ENCODE data around the gene INHBE.

Gene INHBE

DNA sequence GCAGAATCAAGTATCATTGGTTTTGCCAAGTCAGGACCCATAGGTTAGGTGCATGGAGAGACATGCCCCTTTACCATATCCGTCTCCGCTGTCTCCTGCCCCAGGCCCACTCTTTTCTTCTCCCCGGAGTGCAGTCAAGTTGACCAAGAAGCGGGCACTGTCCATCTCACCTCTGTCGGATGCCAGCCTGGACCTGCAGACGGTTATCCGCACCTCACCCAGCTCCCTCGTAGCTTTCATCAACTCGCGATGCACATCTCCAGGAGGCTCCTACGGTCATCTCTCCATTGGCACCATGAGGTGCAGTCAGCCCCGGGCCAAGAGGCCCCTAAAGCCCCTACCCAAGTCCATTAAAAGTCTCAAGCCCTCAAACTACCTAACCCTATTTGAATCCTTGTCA lies 9.5 kb downstream of the INHBE start:
- Histone ChIP-seq H4K20me1 (ENCODE audit: insufficient read depth, low read length) (no peaks in the 10 kb centered on the region), H2AFZ (ENCODE audit: low read depth, low read length) (no peak overlapping the region), H3K27me3 (ENCODE audit: insufficient read depth, low read length, poor library complexity) (peaks cover 7% of the 10 kb centered on the region), H3K4me1 (ENCODE audit: insufficient read depth, low read length) (peaks cover 30% of the 10 kb centered on the region), H3K4me2 (ENCODE audit: insufficient read depth, low read length) (no peak overlapping the region), H3K27ac (ENCODE audit: low read length) (no peak overlapping the region), H3K4me3 (ENCODE audit: low read depth in 1 of 2, low read length in 2 of 2) (no peak overlapping the region), H3K79me2 (ENCODE audit: insufficient read depth, low read length) (no peaks in the 10 kb centered on the region), H3K36me3 (ENCODE audit: insufficient read depth, low read length) (peaks cover 5% of the 10 kb centered on the region), H3K9ac (ENCODE audit: low read depth, low read length) (no peak overlapping the region), H3K9me3 (ENCODE audit: insufficient read depth, low read length, severe bottlenecking) (no peaks in the 10 kb centered on the region)
- ATAC-seq (ENCODE audit: insufficient read depth, low read depth) (no peak), DNase-seq (no peak)
- TF ChIP-seq, protein P1, sequence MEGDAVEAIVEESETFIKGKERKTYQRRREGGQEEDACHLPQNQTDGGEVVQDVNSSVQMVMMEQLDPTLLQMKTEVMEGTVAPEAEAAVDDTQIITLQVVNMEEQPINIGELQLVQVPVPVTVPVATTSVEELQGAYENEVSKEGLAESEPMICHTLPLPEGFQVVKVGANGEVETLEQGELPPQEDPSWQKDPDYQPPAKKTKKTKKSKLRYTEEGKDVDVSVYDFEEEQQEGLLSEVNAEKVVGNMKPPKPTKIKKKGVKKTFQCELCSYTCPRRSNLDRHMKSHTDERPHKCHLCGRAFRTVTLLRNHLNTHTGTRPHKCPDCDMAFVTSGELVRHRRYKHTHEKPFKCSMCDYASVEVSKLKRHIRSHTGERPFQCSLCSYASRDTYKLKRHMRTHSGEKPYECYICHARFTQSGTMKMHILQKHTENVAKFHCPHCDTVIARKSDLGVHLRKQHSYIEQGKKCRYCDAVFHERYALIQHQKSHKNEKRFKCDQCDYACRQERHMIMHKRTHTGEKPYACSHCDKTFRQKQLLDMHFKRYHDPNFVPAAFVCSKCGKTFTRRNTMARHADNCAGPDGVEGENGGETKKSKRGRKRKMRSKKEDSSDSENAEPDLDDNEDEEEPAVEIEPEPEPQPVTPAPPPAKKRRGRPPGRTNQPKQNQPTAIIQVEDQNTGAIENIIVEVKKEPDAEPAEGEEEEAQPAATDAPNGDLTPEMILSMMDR (IDR thresholded peaks at IDR 0.05; ENCODE audit: borderline replicate concordance, extremely low read depth, low read length, poor library complexity, severe bottlenecking) = no peak
- TF ChIP-seq EZH2 (IDR thresholded peaks at IDR 0.05; ENCODE audit: borderline replicate concordance, low read depth, low read length, severe bottlenecking) = no peak

- ATAC-seq (ENCODE audit: insufficient read depth, low read depth) (no peak), DNase-seq (no peak)
- H3K9me3 ChIP-seq (ENCODE audit: insufficient read depth, low read length, severe bottlenecking) = no peaks in the 10 kb centered on the region
- no peak for TF ChIP-seq EZH2 (IDR thresholded peaks at IDR 0.05; ENCODE audit: borderline replicate concordance, low read depth, low read length, severe bottlenecking)
- TF ChIP-seq, protein P1 (IDR thresholded peaks at IDR 0.05; ENCODE audit: borderline replicate concordance, extremely low read depth, low read length, poor library complexity, severe bottlenecking) = no peak
- no peaks in the 10 kb centered on the region for H4K20me1 ChIP-seq (ENCODE audit: insufficient read depth, low read length)
- no peak overlapping the region for H3K4me3 ChIP-seq (ENCODE audit: low read depth in 1 of 2, low read length in 2 of 2)
- H3K4me1 ChIP-seq (ENCODE audit: insufficient read depth, low read length) = peaks cover 28% of the 10 kb centered on the region
- no peak overlapping the region for H3K4me2 ChIP-seq (ENCODE audit: insufficient read depth, low read length)
- H3K27ac ChIP-seq (ENCODE audit: low read length) = no peak overlapping the region
- peaks cover 5% of the 10 kb centered on the region for H3K36me3 ChIP-seq (ENCODE audit: insufficient read depth, low read length)
- H3K27me3 ChIP-seq (ENCODE audit: insufficient read depth, low read length, poor library complexity) = peaks cover 7% of the 10 kb centered on the region
- H2AFZ ChIP-seq (ENCODE audit: low read depth, low read length) = no peak overlapping the region
- H3K9ac ChIP-seq (ENCODE audit: low read depth, low read length) = no peak overlapping the region
- H3K79me2 ChIP-seq (ENCODE audit: insufficient read depth, low read length) = no peaks in the 10 kb centered on the region
These were observed 10.1 kb downstream of the INHBE start for GRCh38 chr12:57465030-57465746.

- peaks cover 2% of the 10 kb centered on the region for H3K27me3 ChIP-seq (ENCODE audit: insufficient read depth, low read length, poor library complexity)
- H3K27ac ChIP-seq (ENCODE audit: low read length) = no peak overlapping the region
- H3K36me3 ChIP-seq (ENCODE audit: insufficient read depth, low read length) = peaks cover 5% of the 10 kb centered on the region
- no peak for DNase-seq
- no peak for TF ChIP-seq EZH2 (IDR thresholded peaks at IDR 0.05; ENCODE audit: borderline replicate concordance, low read depth, low read length, severe bottlenecking)
- TF ChIP-seq, protein P1 (IDR thresholded peaks at IDR 0.05; ENCODE audit: borderline replicate concordance, extremely low read depth, low read length, poor library complexity, severe bottlenecking) = no peak
- H3K9ac ChIP-seq (ENCODE audit: low read depth, low read length) = no peak overlapping the region
- no peaks in the 10 kb centered on the region for H4K20me1 ChIP-seq (ENCODE audit: insufficient read depth, low read length)
- no peak overlapping the region for H3K4me2 ChIP-seq (ENCODE audit: insufficient read depth, low read length)
- H3K9me3 ChIP-seq (ENCODE audit: insufficient read depth, low read length, severe bottlenecking) = no peaks in the 10 kb centered on the region
- ATAC-seq (ENCODE audit: insufficient read depth, low read depth) = no peak
- H3K4me1 ChIP-seq (ENCODE audit: insufficient read depth, low read length) = peaks cover 20% of the 10 kb centered on the region
- no peak overlapping the region for H2AFZ ChIP-seq (ENCODE audit: low read depth, low read length)
- no peaks in the 10 kb centered on the region for H3K79me2 ChIP-seq (ENCODE audit: insufficient read depth, low read length)
- H3K4me3 ChIP-seq (ENCODE audit: low read depth in 1 of 2, low read length in 2 of 2) = no peak overlapping the region
These were observed 10.8 kb downstream of the INHBE start for GRCh38 chr12:57465747-57466505.
